GM19372 (cell line): Measurements from ENCODE around the gene FBL.
"Not testable (repeated sequence)": the region's sequence is repeated elsewhere in the genome, so short reads cannot be mapped to it uniquely, and the experiment has no call there.

Experiments
- ATAC-seq: cut with Tn5 transposase; IDR thresholded peaks from one replicate; pipeline ENCODE4 v1.9.1; 2021; ENCODE audit warnings: mild to moderate bottlenecking, low read depth, moderate library complexity; ENCODE audit not compliant: unreplicated experiment

FBL gene

GRCh38 chr19:39877982-39878381, 31.8 kb upstream of the FBL start:
- ATAC-seq, result not testable (repeated sequence)

GRCh38 chr19:39877488-39877887, 31.3 kb upstream of the FBL start:
- not testable (repeated sequence) for ATAC-seq

- not testable (repeated sequence) for ATAC-seq
These were observed 30.3 kb upstream of the FBL start for GRCh38 chr19:39876486-39876885.

- not testable (repeated sequence) for ATAC-seq
These were observed 29.3 kb upstream of the FBL start for GRCh38 chr19:39875401-39875864.

GRCh38 chr19:39874404-39874803, 28.2 kb upstream of the FBL start:
- no peak for ATAC-seq

- ATAC-seq, result no peak
These were observed 27.2 kb upstream of the FBL start for GRCh38 chr19:39873385-39873784.

GRCh38 chr19:39871886-39872866, 26.0 kb upstream of the FBL start:
- ATAC-seq, result no peak

GRCh38 chr19:39871362-39871761, 25.2 kb upstream of the FBL start:
- ATAC-seq, result no peak

- no peak for ATAC-seq
These were observed 24.2 kb upstream of the FBL start for GRCh38 chr19:39870171-39870971.

GRCh38 chr19:39867952-39868351, 21.8 kb upstream of the FBL start:
- no peak for ATAC-seq

- no peak for ATAC-seq
These were observed 21.0 kb upstream of the FBL start for GRCh38 chr19:39867133-39867532.

GRCh38 chr19:39865953-39866352, 19.8 kb upstream of the FBL start:
- no peak for ATAC-seq

- no peak for ATAC-seq
These were observed 19.0 kb upstream of the FBL start for GRCh38 chr19:39865186-39865585.

- ATAC-seq, result no peak
These were observed 17.9 kb upstream of the FBL start for GRCh38 chr19:39864118-39864517.

- ATAC-seq, result no peak
These were observed 12.4 kb upstream of the FBL start for GRCh38 chr19:39858541-39858940.

GRCh38 chr19:39852882-39853281, 6.7 kb upstream of the FBL start:
- no peak for ATAC-seq

GRCh38 chr19:39850892-39851291, 4.7 kb upstream of the FBL start:
- ATAC-seq, result no peak

GRCh38 chr19:39848392-39848791, 2.2 kb upstream of the FBL start:
- ATAC-seq, result no peak

- ATAC-seq, result no peak
These were observed 1.3 kb upstream of the FBL start for GRCh38 chr19:39847525-39847924.

GRCh38 chr19:39846678-39847486, 703 bp upstream of the FBL start:
- no peak for ATAC-seq

- no peak for ATAC-seq
These were observed 621 bp downstream of the FBL start for GRCh38 chr19:39845584-39845932.
